Measurements from ENCODE around the gene TNNT1. TPM values are rescaled to one million over a fixed set of nuclear protein-coding genes. Genes with fewer than 3 reads are reported as not detected.

Gene TNNT1
- total RNA-seq, 4 donors from 2014 or later, result 0.90 to 1.5 TPM; not detected in 2

DNA sequence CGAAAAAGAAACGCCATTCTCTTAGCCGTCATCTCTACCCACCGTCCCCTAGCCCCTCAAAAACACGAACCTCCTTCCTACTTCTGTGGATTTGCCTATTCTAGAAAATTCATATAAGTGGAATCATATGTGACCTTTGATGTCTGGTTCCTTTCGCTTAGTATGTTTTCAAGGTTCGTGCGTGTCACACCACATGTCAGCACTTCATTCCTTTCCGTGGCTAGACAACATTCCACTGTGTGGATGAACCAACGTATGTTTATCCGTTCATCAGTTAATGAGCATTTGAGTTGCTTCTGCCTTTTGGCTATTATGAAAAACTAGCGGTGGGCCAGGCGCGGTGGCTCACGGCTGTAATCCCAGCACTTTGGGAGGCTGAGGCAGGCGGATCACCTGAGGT, 17.6 kb downstream of the TNNT1 start:
- DNase-seq (ENCODE audit: low spot score in 2 of 2), result no peak
- Histone ChIP-seq H3K27me3 (peaks cover 0 to 68% of the 10 kb centered on the region in 2 donors), H3K9me3 (no peaks in the 10 kb centered on the region)

DNA sequence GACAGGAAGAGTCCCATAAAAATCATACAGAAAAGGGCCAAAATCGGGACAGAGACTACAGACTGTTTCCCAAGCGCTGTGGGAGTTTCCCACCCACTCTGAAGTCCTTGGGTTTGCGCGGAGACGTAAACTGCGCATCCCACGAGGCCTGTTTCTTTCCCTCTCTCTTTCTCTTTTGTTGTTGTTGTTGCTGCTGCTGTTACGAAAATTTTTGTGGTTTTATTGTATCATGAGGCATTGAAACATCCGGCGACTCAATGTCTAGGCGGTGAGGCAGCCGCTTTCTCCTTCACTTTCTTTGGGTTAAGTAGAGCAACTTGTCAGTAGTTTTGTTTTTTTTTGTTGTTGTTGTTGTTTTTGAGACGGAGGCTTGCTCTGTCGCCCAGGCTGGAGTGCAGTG, 30.0 kb downstream of the TNNT1 start:
- TF ChIP-seq POLR2A (IDR thresholded peaks at IDR 0.05) (no peak), EP300 (IDR thresholded peaks at IDR 0.05) (no peak)
- TF ChIP-seq, protein P1, sequence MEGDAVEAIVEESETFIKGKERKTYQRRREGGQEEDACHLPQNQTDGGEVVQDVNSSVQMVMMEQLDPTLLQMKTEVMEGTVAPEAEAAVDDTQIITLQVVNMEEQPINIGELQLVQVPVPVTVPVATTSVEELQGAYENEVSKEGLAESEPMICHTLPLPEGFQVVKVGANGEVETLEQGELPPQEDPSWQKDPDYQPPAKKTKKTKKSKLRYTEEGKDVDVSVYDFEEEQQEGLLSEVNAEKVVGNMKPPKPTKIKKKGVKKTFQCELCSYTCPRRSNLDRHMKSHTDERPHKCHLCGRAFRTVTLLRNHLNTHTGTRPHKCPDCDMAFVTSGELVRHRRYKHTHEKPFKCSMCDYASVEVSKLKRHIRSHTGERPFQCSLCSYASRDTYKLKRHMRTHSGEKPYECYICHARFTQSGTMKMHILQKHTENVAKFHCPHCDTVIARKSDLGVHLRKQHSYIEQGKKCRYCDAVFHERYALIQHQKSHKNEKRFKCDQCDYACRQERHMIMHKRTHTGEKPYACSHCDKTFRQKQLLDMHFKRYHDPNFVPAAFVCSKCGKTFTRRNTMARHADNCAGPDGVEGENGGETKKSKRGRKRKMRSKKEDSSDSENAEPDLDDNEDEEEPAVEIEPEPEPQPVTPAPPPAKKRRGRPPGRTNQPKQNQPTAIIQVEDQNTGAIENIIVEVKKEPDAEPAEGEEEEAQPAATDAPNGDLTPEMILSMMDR (IDR thresholded peaks at IDR 0.05), result no peak
- peak overlapping the region in 1 of 4 donors; percentile 95 for H3K27ac ChIP-seq
- DNase-seq (ENCODE audit: low spot score in 2 of 2), result no peak
- H3K4me3 ChIP-seq, result no peak overlapping the region
- no peaks in the 10 kb centered on the region for H3K9me3 ChIP-seq
- 71 to 76% methylated on average over 14 of the region's 14 CpGs for WGBS, 2 donors
- peaks cover 0 to 40% (median 25%) of the 10 kb centered on the region in 4 donors for H3K4me1 ChIP-seq
- no peaks in the 10 kb centered on the region for H3K36me3 ChIP-seq
- peaks cover 0 to 8% of the 10 kb centered on the region in 2 donors for H3K27me3 ChIP-seq

More for the DNA sequence above, 17.6 kb downstream of the TNNT1 start:
- Histone ChIP-seq H3K27ac (no peak overlapping the region), H3K4me1 (peaks cover 0 to 6% (median 0%) of the 10 kb centered on the region in 4 donors), H3K4me3 (no peak overlapping the region), H3K36me3 (no peaks in the 10 kb centered on the region)
- TF ChIP-seq POLR2A (IDR thresholded peaks at IDR 0.05) (no peak), EP300 (IDR thresholded peaks at IDR 0.05) (no peak)
- TF ChIP-seq, protein P1 (IDR thresholded peaks at IDR 0.05), result no peak
- 79 to 80% methylated on average over 16 of the region's 16 CpGs for WGBS, 2 donors

DNA sequence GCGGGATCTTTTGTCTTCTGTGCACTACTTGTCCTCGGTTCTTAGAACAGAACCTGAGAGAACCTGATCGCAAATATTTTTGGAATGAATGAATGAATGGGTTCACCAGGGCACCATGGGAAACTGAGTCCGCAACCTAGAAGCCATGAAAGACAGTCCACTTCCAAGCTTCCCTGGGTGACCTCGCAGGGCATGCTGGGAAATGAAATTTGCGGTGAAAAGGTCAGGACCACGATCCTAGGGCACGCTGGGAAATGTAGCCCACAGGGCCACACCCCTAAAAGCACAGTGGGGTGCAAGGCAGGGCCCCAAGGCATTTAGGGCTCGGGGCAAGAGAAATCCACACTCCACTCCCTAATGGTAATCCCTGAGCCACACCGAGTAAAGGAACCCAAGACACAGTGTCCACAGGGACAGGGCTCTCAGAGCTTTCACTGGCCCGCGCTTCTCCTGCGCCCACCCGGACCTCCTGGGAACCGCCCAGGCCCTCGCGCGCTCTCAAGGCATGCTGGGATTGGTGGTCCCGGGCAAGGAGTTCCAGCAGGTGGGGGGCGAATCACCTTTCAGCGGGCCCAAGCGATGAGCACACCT, 30.5 kb downstream of the TNNT1 start:
- H3K27ac ChIP-seq, result peak overlapping the region in 3 of 4 donors; percentile 44 to 95 (median 63)
- TF ChIP-seq POLR2A (IDR thresholded peaks at IDR 0.05) (no peak), EP300 (IDR thresholded peaks at IDR 0.05) (no peak)
- TF ChIP-seq, protein P1 (IDR thresholded peaks at IDR 0.05), result no peak
- H3K27me3 ChIP-seq, result peaks cover 0 to 3% of the 10 kb centered on the region in 2 donors
- WGBS, 2 donors, result 14 to 20% methylated on average over 21 to 22 of the region's 22 CpGs
- H3K4me3 ChIP-seq, result peak overlapping the region; percentile 27 to 97 (median 66)
- H3K4me1 ChIP-seq, result peaks cover 0 to 46% (median 31%) of the 10 kb centered on the region in 4 donors
- H3K9me3 ChIP-seq, result no peaks in the 10 kb centered on the region
- DNase-seq (ENCODE audit: low spot score in 2 of 2), result peak in 1 of 2 donors; percentile 41
- no peaks in the 10 kb centered on the region for H3K36me3 ChIP-seq

DNA sequence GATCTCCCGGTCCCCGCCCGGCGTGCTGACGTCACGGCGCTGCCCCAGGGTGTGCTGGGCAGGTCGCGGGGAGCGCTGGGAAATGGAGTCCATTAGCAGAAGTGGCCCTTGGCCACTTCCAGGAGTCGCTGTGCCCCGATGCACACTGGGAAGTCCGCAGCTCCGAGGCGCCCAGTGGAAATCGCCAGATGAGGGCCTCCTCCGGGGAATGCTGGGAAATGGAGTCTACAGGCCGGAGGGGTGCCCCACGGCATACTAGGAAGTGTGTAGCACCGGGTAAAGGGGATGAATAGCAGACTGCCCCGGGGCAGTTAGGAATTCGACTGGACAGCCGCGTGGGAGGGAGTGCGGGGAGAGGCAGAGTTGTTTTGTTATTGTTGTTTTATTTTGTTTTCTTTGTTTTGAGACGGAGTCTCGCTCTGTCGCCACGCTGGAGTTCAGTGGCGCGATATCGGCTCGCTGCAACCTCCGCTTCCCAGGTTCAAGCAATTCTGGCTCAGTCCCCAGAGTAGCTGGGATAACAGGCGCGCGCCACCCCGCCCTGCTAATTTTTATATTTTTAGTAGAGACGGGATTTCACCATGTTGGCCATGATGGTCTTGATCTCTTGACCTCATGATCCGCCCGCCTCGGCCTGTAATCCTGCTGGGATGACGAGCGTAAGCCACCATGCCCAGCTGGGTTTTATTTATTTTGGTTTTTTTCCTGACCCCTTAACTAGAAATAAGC, 31.2 kb downstream of the TNNT1 start:
- peak overlapping the region; percentile 63 to 95 (median 85) for H3K27ac ChIP-seq
- no peaks in the 10 kb centered on the region for H3K36me3 ChIP-seq
- 0% methylated on average over 28 to 34 of the region's 44 CpGs for WGBS, 2 donors
- no peaks in the 10 kb centered on the region for H3K27me3 ChIP-seq
- DNase-seq (ENCODE audit: low spot score in 2 of 2), result peak; percentile 96 to 97
- H3K4me1 ChIP-seq, result peaks cover 0 to 53% (median 35%) of the 10 kb centered on the region in 4 donors
- peak; percentile 85 to 98 for TF ChIP-seq EP300 (IDR thresholded peaks at IDR 0.05)
- TF ChIP-seq POLR2A (IDR thresholded peaks at IDR 0.05), result peak in 1 of 2 donors; percentile 44
- TF ChIP-seq, protein P1 (IDR thresholded peaks at IDR 0.05), result peak in 1 of 5 experiments; percentile 46
- no peaks in the 10 kb centered on the region for H3K9me3 ChIP-seq
- peak overlapping the region; percentile 27 to 97 (median 66) for H3K4me3 ChIP-seq

Data from tibial nerve (tissue), 4 donors.